ENCODE measurements around the gene BANF2. TPM values are rescaled to one million over a fixed set of nuclear protein-coding genes. Genes with fewer than 3 reads are reported as not detected.
A peak's percentile ranks its signal among the peaks of the same experiment; 100 is the strongest.

The BANF2 gene
- total and polyA plus RNA-seq, 2 of the 13 experiments (the other 11 are each of a cell fraction or from before 2014, with no cell fraction given): 0.35 TPM; not detected in 1

DNA sequence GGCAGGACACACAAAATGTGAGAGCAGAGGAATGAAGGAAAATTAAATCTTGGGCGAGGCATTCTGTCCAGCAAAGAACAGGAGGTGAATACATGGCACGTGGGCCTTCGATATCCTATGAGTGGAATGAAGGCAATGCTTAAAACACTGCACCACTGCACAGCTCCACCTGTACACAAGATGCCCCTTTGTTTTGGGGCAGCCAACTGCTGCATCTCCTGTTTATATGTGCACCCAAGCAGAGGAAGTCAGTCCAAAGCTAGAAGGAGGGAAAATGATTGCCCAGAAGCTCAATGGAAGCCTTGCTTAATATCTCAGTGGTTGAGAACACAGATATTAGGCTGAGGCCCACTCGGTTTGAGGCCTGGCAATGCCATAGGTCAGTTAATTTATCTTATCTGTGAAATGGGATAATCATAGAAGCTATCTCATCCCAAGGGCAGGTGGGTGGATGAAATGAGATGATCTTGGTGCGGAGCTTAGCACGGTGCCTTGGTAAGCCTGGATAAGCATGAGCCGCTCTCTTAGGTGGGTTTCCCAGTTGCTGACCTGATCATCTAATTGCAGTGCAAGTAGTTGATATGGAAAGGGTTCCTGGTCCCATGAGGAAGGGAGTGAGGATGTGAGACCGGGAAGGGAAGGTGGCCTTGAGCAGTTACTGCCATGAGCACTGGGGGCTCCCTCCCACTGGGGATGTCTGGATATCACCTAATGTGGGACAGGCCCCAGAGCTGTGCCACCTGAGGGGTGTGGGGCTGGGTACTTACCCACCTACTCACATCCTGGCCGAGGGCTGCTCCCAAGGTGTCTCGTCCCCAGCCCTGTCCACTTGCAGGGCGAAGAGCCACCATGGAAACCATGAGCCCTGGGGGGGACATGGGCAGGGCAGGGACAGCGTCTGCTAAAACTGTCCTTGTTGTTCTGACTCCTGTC, 9.9 kb downstream of the BANF2 start (continued):
- TF ChIP-seq ZNF512 (CRISPR knock-in tag; IDR thresholded peaks at IDR 0.05) (peak; percentile 3; the same call in 1 of the 2 replicates), ZNF629 (CRISPR knock-in tag; conservative IDR thresholded peaks at IDR 0.05) (peak; percentile 72; the same call in 1 of the 2 replicates), PHB2 (IDR thresholded peaks at IDR 0.05; ENCODE audit: partially characterized antibody) (no peak), ZNF747 (CRISPR knock-in tag; IDR thresholded peaks at IDR 0.05; ENCODE audit: borderline replicate concordance) (no peak), ARID5B (CRISPR knock-in tag; IDR thresholded peaks at IDR 0.05) (no peak), ZNF616 (CRISPR knock-in tag; IDR thresholded peaks at IDR 0.05; ENCODE audit: low read depth) (0 out of 2 replicates have a peak, but pooled peaks have one; percentile 24), SKI (IDR thresholded peaks at IDR 0.05; ENCODE audit: partially characterized antibody) (peak; percentile 15), MNT (IDR thresholded peaks at IDR 0.05) (no peak), BORCS8-MEF2B (CRISPR knock-in tag; IDR thresholded peaks at IDR 0.05) (no peak; the same call in 1 of the 2 replicates), MZF1 (CRISPR knock-in tag; IDR thresholded peaks at IDR 0.05; ENCODE audit: borderline replicate concordance) (peak; percentile 78; the same call in 1 of the 2 replicates), GABPA (IDR thresholded peaks at IDR 0.05; ENCODE audit: low read depth, low read length) (no peak), GABPA (CRISPR knock-in tag; IDR thresholded peaks at IDR 0.05; ENCODE audit: low read depth) (no peak), MBD4 (IDR thresholded peaks at IDR 0.05; ENCODE audit: borderline replicate concordance, low read length) (no peak), HOXA5 (CRISPR knock-in tag; IDR thresholded peaks at IDR 0.05) (peak; percentile 48; the same call in 1 of the 2 replicates), ZEB1 (IDR thresholded peaks at IDR 0.05; ENCODE audit: insufficient replicate concordance, low read depth) (no peak), PCBP2 (optimal IDR thresholded peaks at IDR 0.05; ENCODE audit: low read depth, low read length, poor library complexity, severe bottlenecking) (no peak)
- TF ChIP-seq, protein P1, sequence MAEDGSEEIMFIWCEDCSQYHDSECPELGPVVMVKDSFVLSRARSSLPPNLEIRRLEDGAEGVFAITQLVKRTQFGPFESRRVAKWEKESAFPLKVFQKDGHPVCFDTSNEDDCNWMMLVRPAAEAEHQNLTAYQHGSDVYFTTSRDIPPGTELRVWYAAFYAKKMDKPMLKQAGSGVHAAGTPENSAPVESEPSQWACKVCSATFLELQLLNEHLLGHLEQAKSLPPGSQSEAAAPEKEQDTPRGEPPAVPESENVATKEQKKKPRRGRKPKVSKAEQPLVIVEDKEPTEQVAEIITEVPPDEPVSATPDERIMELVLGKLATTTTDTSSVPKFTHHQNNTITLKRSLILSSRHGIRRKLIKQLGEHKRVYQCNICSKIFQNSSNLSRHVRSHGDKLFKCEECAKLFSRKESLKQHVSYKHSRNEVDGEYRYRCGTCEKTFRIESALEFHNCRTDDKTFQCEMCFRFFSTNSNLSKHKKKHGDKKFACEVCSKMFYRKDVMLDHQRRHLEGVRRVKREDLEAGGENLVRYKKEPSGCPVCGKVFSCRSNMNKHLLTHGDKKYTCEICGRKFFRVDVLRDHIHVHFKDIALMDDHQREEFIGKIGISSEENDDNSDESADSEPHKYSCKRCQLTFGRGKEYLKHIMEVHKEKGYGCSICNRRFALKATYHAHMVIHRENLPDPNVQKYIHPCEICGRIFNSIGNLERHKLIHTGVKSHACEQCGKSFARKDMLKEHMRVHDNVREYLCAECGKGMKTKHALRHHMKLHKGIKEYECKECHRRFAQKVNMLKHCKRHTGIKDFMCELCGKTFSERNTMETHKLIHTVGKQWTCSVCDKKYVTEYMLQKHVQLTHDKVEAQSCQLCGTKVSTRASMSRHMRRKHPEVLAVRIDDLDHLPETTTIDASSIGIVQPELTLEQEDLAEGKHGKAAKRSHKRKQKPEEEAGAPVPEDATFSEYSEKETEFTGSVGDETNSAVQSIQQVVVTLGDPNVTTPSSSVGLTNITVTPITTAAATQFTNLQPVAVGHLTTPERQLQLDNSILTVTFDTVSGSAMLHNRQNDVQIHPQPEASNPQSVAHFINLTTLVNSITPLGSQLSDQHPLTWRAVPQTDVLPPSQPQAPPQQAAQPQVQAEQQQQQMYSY (CRISPR knock-in tag; IDR thresholded peaks at IDR 0.05): no peak

All from HepG2 (cell line).